ENCODE data around the gene COL4A2.

The COL4A2 gene

DNA sequence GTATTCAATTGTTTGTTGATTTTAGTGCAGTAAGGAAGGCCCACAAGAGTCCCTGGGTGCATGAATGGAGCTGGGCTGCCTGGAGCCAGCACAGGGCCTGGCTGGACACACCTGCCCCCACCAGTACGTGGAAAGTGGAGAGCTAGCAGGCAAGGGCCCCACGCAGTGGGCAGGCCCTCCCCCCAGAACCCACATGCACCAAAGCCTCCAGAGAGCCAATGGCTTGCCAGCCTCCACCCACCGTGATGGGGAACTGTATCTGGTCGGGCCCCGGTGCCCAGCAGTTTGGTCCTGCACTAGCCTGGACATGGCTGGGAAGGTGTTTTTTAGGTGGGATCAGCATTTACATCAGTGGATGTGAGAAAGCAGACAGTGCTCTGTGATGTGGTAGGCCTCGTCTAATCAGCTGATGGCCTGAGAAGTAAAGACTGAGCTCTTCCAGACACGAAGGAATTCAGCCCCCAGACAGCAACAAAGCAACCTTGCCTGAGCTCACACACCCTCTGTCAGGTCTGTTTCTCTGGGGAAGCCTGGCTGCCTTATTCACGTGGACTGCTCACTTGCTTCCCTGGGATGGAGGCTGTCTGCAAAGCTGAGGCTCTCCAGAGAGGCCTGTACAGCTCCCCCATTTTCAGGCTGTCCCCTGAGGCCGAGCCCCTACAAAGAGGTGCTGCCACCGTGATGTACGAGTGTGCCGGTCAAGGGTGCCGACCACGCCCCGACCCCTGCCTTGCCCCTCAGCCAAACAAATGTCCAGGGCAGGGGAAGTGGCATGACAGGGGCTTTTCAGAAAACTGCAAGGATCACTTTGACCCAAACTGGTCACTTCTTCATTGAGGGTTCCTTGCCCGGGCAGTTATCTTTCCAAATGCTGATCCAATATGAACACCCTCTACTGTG, 226.9 kb downstream of the COL4A2 start:
- DNase-seq (ENCODE audit: low read depth in 2 of 2): no peak

DNA sequence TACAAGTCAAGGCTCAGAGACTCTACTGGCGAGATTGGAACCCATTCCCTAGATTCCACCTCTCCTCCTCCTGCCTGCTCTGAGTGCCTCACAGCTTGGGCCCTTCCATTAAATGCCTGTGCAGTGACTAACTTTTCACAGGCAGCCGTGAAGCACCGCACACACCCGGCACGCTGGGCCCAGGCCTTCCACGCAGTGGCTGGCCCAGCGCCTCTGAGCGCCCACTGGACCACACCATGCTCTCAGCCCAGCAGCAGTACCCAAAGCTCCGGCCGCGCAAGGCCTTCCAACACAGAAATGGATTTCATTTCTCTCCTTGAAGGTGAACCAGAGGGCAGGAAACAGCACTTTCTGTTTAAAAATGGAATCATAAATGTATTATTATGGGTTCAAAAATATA, 228.4 kb downstream of the COL4A2 start:
- DNase-seq (ENCODE audit: low read depth in 2 of 2): no peak

DNA sequence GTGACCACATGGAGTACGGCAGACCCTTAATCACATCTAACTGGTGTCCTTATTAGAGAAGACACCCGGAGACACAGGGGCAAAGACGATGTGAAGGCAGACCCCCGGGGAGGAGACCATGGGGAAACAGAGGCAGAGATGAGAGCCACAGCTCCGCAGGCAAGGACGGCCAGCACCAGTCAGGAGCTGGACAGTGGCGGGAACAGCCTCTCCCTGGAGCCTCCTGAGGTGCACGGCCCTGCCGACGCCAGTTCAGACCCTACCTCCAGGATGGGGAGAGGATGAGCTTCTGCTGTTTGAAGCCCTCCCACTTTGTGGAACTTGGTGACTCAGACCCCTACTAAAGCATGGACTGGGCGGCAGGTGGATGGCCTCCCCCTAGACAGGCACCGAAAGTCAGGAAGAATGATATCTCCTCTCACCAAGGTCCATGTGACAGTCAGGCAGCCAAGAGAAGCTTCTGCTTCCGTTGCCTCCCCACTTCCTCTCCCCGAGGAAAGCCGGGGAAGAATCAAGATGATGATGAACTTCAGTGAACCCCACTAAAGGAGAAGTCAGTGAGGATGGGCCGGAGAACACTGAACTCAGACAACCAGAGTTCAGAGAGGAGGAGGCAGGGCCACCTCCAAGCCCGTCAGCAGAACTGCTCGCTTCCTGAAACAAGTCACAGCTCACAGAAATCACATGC, 229.1 kb downstream of the COL4A2 start:
- DNase-seq (ENCODE audit: low read depth in 2 of 2): no peak

DNA sequence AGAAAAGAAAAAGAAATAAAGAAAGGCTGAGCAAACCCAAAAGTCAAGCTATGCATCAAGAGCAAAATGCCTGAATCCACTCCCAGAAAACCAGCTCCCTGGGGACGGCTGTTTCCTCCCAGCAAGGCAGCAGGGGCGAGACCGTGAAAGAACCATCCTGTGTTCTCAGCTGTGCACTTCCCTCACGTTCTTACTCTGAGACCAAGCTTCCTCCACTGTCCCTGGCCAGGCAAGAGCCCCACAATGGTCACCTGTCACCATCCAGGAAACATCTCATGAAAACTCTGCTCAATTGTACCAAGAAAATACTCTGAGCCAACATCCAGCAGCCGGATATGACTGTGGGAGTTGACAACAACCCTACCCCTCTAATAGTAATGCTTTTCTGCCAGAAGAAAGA, 231.5 kb downstream of the COL4A2 start:
- no peak for DNase-seq (ENCODE audit: low read depth in 2 of 2)

DNA sequence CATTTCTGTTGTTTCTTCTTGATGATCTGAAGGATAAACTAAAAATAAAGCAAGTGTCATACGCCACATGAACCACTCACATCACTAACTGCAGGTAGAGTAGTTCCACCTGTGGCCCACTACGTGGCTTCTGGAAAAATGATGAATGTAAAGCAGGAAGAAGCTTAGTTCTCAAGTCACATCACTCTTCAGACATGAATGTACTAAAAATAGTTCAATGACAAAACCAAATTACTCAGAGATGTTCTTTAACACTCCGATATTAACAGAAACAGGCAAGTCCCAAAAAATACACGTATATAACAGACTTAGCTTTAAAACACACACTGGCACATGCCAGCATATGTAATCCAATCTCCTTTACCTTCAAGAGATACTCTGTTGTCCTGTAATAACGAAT, 232.8 kb downstream of the COL4A2 start:
- DNase-seq (ENCODE audit: low read depth in 2 of 2): no peak

DNA sequence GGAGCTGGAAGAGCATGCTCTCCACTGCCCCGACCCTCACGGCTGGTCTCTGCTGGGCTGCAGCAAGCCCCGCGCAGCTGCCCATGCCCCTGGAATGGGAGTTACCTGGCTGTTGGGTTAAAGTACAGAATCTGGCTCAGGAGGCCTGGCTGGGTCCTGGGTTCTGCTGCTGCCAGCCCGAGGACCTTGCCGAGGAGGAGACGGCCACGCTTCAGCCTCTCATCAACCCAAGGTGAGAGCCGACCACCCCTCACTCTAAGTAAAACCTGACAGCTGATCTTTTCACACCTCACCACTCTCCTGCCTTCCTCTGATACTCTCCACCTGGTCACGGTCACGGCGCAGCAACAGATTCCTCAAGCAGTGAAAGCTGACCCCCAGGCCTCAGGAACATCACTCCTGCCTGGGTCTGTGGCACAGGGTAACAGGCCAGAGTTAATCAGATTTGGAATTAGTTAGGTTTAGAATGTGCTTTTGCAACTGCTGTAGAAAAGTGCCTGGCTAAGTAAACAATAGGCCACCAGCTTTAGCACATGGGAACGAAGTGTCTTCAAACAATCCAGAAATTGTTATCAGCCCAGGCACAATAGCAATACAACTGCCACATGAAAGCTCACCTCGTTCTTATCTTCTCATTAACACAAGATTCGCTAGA, 233.9 kb downstream of the COL4A2 start:
- no peak for DNase-seq (ENCODE audit: low read depth in 2 of 2)

DNA sequence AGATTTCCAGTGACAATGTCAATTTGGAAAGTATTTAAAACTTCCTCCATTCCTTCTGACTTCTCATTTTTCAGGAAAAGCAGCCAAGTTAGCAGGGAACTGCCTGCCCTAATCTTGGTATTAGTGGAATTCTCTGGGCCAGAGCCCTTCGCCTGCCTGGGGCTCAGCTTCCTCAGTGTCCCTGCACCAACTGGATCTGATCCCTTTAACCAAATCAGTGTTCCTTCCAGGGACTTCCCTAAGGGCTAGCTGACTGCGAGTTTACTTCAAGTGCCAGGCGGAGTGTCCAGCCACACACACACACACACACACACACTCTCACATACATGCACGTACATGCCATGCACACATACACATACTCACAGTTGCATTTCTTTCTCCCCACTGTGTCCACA, 234.4 kb downstream of the COL4A2 start:
- no peak for DNase-seq (ENCODE audit: low read depth in 2 of 2)

DNA sequence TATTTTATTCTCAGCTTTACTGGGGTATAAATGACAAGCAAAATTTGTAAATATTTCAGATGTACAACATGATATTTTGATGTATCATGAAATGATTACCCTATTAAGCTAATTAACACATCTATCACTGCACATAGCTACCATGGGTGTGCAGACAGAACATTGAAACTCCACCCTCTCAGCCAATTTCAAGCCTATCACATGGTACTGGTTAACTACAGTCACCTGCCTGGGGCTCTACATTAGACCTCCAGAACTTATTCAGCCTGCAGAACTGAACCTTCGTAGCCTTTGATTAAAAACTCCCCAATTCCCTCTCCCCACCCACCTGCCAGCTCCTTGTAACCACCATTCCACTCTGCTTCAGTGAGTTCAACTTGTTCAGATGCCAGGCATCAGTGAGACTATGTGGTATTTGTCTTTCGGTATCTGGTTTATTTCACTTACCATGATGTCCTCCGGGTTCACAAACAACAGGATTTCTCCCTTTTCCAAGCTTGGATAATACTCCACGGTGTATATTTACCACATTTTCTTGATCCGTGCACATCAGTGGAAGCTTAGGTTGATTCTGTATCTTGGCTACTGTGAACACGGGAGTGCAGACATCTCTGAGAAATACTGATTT, 235.2 kb downstream of the COL4A2 start:
- no peak for DNase-seq (ENCODE audit: low read depth in 2 of 2)

DNA sequence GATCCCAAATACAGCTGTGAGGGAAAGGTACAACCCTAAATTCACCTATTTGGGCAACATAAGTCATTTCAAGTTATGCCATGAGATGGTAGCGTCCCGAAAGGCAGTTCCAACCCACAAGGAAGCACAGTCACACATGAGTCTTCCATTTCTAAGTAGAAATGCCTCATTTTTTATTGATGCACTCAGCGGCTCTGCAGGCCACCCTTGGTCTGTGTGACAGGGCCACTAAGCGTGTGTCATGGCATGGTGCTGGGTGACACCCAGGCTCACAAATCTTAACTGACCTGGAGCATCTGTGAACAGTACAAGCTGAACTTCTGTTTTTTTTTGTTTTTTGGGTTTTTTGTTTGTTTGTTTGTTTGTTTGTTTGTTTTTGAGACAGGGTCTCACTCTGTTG, 239.3 kb downstream of the COL4A2 start:
- DNase-seq (ENCODE audit: low read depth in 2 of 2): no peak

DNA sequence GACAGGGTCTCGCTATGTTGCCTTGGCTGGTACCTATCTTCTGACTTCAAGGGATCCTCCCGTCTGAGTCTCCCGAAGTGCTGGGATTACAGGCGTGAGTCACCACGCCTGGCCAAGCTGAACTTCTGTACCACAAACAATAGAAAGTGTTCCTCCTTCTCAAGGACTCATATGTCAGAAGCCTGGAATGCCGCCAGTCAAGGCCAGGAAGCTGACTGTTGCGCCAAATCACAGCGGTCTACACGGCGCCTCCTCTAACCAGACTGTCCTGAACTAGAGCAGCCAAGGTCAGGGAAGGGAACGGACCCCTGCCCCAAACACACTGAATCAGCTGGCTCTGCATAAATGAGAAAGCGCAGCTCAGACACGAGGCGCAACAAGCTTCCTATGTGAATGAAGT, 239.8 kb downstream of the COL4A2 start:
- no peak for DNase-seq (ENCODE audit: low read depth in 2 of 2)

DNA sequence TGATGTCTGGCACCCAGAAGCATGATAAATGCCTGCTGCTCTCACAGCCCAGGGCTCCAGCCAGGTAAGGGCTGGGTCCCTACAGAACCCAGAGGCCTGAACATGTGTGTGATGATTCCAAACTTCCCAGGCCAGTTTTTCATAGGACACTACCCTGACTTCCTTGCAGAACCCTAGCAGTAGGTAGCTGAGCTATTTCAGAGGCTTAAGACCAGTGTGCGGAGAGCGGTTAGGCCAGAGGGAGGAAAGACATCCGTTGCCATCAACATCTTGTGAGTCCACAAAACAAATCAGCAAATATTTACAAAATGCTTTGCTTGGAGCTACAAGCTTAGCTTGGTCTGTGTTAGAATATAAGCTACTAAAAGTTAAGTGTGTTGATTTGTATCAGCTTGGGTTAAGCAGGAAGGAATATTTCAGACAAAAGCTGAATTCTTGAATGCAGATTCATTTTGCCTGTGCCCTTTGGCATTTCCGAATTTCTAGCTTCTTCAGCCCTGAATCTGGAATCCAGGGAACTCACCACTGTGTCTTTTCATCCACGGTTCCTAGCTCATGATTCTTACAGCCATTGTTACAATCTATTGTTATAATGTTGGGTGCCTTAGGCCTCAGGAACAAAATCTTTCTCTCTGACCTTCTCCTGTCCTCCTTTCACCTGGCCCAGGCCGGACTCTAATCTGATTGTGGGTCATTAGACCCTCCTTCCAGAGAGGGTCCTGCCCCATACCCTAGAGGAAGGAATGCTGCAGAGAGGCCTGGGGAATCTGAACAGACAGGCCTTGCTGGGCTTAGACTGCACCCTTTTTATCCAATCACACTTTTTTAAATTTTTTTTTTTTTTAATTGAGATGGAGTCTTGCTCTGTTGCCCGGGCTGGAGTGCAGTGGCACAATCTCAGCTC, 242.1 kb downstream of the COL4A2 start:
- no peak for DNase-seq (ENCODE audit: low read depth in 2 of 2)

DNA sequence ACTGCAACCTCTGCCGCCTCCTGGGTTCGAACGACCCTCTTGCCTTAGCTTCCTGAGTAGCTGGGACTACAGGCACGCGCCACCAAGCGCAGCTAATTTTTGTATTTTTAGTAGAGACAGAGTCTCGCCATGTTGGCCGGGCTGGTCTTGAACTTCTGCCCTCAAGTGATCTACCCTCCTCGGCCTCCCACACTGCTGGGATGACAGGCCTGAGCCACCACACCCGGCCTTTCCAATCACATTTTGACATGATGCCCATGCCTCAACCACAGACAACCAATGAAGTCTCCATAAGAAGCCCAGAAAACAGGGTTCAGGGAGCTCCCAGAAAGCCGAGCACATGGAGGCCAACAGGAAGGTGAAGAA, 242.7 kb downstream of the COL4A2 start:
- no peak for DNase-seq (ENCODE audit: low read depth in 2 of 2)

DNA sequence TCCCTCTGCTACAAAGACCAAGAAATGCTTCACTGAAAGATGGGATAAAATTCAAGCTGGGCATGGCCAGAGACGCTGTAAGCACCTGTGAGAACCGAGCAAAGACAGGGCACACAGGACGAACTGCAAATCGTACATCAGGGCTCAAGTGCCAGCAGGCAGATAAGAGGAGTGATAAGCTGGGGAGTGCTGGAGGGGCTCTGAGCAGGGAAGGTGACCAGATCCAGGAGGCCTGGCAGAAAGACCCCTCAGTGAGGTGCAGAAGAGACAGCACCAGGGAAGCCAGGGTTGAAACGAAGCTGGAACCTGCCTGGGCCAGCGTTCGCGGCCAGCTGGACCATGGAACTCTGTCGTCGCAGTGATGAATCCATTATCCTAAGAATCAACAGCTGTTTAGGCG, 244.2 kb downstream of the COL4A2 start:
- no peak for DNase-seq (ENCODE audit: low read depth in 2 of 2)

DNA sequence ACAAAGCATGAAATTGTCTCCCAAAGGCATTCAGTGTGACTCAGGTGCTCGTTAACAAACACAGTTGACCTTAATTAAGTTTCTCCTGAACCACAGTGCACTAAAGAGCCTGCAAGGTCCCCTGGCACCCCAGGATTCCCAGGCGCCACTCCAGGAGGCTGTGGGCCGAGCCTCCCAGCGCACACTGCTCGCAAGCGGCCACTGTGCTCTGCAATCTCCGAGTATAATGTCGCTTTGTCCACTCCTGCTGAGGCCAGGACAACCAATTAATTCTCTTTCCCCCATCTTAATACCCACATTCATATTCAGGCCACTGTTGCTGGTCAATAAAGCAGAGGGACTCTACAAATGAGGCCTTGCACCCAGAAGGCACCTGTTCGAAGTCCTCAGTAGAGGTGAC, 245.7 kb downstream of the COL4A2 start:
- no peak for DNase-seq (ENCODE audit: low read depth in 2 of 2)

DNA sequence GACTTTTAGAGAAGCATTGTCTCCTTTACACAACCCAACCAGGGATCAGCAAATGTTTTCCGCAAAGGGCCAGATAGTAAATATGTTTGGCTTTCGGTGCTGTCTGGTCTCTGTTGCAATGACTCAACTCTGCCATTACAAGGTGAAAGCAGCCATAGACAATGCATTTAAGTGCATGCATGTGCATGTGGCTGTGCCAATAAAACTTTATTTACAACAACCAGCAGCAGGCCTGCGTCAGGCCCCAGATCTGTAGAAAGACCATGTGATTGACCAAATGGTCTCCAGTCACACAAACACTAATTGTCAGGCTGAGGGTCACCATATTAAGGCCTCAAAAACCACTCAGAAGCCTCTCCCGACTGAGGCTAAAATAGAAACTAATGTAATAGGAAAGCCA, 246.3 kb downstream of the COL4A2 start:
- no peak for DNase-seq (ENCODE audit: low read depth in 2 of 2)

DNA sequence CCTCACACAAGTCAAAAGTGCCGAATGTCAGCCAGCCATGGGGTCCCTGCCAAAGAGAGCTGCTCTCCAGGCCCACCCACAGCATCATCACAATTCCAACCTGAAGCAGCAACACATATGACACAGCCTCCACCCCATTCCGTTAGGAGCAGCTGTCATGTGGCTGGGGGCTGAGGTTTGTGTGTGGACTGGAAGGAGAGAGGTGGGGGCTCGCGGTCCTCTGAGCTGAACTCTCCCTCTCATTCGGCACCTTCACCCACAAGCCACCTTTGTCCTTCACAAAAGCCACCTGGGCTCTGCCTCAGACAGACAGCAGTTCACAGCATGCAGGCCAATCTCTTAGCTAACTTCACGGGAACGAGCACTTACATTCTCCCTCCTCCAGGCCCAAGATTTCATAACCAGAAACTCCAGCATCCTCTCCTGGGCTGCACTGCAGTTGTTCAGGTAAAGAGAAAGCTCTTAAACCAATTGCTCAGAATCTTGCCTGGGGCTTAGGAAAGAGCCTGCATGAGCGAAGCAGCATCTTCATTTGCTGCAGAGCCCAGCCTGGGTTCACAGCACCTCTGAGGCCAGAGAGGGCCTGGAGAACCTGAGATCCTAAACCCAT, 247.2 kb downstream of the COL4A2 start:
- DNase-seq (ENCODE audit: low read depth in 2 of 2): no peak

DNA sequence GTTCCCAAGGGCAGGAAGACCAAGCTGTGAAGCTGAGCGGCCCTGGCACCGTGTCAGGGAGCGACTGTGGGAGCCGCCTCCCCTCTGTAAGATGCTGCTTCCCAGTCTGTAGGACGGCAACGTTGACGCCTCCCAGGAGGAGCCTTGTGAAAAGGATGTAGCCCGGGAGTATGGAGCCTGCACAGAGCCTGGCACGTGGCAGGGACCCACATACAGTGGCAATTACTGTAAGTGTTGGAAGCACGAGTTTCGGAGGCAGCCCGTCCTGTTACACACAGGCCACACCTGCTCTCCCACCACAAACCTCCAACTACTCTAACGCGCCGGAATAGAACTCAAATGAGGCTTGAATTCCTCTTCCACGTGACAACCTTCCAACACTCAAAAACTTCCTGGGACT, 247.9 kb downstream of the COL4A2 start:
- DNase-seq (ENCODE audit: low read depth in 2 of 2): no peak

DNA sequence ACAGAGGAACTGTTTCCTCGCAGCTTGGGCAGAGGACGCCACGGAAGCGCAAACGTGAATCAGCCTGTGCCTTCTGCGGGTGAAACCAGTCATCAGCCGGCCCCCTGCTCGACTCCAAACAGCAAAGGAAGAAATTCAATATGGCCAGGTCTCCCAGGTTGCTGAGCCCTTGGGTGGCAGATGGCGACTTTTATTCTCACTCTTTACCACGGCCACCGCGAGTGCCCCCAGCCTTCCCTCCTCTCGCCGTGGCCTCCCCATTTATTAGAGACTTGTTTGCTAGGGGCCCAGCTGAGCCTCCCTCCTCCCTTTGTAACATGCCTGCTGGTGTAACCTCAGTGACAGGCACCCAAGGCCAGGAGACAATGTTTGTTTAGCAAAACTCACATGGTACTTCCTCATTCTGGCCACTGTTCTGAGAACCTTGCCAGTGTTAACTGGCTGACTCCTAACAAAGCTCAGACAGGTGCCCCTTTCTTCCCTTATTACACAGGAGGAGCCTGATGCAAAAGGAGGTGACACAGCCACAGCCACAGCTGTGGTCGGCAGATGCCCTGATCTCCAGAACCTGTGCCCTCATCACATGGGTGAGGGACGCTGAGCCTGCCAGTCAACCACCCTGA, 248.6 kb downstream of the COL4A2 start:
- DNase-seq (ENCODE audit: low read depth in 2 of 2): no peak

DNA sequence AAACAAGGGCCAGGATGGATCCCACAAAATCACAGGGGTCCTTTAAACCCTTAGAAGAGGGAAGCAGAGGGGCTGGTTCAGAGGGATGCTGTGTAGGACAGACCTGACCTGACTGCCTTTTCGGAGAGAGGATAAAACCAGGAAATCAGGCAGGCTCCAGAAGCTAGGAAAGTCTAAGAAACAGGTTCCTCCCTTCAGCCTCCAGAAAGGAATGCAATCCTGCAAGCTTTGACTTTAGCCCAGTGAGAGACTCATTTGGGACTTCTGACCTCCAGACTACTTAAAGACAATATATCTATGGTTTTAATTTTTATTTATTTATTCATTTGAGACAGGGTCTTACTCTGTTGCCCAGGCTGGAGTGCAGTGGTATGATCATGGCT, 249.1 kb downstream of the COL4A2 start:
- DNase-seq (ENCODE audit: low read depth in 2 of 2): no peak

DNA sequence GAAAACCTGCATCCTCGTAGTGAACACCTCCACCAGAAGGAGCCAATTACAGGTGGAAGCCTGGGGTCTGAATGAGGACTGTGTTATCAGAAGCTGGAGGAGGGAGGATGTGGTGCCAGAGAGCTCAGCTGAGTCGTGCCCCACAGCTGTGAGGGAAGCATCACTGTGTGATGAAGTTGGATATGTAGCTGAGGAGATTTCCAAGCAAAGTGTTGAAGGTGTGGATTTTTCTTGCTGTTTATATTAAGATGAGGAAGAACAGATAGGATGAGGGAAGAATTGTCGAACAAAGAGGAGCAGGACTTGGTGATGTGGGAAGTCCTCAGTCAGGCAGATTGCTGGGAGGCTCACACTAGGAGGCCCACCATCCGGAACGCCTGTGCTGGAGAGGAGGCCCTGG, 250.0 kb downstream of the COL4A2 start:
- no peak for DNase-seq (ENCODE audit: low read depth in 2 of 2)
